ENCODE data around the gene SLC37A1.

SLC37A1 gene

DNA sequence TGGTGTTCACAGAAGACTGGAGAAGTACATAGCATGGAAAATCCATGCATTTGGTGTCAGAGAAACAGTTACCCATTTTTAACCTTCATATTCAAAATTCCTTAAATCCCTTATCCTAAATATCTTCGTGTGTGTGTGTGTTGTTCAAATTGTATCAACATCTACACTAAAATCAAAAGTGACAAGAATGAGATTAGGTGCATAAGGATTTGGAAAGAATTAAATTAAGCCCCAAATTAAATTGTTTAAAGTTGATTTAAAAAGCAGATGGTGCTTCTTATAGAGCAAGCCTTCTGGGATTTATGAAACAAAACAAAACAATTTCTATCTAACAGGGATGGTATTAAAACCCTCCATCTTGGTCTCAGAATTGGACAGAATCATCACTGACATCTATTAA, 22.3 kb upstream of the SLC37A1 start:
- Histone ChIP-seq H3K9me3 (ENCODE audit: insufficient read depth, low read length, severe bottlenecking) (no peaks in the 10 kb centered on the region), H3K79me2 (ENCODE audit: insufficient read depth, low read length) (no peaks in the 10 kb centered on the region), H2AFZ (ENCODE audit: low read depth, low read length) (no peak overlapping the region), H3K4me2 (ENCODE audit: insufficient read depth, low read length) (no peak overlapping the region), H3K27ac (ENCODE audit: low read length) (no peak overlapping the region), H3K27me3 (ENCODE audit: insufficient read depth, low read length, poor library complexity) (no peaks in the 10 kb centered on the region), H3K9ac (ENCODE audit: low read depth, low read length) (no peak overlapping the region), H3K4me1 (ENCODE audit: insufficient read depth, low read length) (peaks cover 9% of the 10 kb centered on the region), H4K20me1 (ENCODE audit: insufficient read depth, low read length) (no peaks in the 10 kb centered on the region), H3K36me3 (ENCODE audit: insufficient read depth, low read length) (no peaks in the 10 kb centered on the region), H3K4me3 (ENCODE audit: low read depth in 1 of 2, low read length in 2 of 2) (no peak overlapping the region)
- DNase-seq: no peak
- TF ChIP-seq, protein P1, sequence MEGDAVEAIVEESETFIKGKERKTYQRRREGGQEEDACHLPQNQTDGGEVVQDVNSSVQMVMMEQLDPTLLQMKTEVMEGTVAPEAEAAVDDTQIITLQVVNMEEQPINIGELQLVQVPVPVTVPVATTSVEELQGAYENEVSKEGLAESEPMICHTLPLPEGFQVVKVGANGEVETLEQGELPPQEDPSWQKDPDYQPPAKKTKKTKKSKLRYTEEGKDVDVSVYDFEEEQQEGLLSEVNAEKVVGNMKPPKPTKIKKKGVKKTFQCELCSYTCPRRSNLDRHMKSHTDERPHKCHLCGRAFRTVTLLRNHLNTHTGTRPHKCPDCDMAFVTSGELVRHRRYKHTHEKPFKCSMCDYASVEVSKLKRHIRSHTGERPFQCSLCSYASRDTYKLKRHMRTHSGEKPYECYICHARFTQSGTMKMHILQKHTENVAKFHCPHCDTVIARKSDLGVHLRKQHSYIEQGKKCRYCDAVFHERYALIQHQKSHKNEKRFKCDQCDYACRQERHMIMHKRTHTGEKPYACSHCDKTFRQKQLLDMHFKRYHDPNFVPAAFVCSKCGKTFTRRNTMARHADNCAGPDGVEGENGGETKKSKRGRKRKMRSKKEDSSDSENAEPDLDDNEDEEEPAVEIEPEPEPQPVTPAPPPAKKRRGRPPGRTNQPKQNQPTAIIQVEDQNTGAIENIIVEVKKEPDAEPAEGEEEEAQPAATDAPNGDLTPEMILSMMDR (IDR thresholded peaks at IDR 0.05; ENCODE audit: borderline replicate concordance, extremely low read depth, low read length, poor library complexity, severe bottlenecking): no peak
- TF ChIP-seq EZH2 (IDR thresholded peaks at IDR 0.05; ENCODE audit: borderline replicate concordance, low read depth, low read length, severe bottlenecking): no peak
- no peak for ATAC-seq (ENCODE audit: insufficient read depth, low read depth)

DNA sequence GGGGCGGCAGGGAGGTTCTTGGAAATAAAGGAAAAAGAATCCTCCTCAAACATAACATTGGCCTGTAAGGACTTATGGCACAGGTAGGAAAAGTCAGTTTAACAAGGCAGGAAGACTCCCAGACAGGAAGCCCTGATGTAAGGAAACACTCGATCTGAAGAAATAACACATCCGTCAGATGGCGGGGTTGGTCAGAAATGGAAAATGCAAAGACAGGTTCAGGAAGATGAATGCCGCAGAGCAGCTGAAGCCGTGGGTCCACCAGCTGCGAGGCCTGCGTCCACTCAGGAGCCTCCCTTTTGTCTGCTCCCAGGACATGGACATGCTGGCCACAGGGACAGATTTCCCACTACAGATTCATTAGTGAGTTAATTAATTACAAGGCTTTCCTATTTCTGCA, 21.5 kb upstream of the SLC37A1 start:
- no peak overlapping the region for H2AFZ ChIP-seq (ENCODE audit: low read depth, low read length)
- no peak for ATAC-seq (ENCODE audit: insufficient read depth, low read depth)
- H3K79me2 ChIP-seq (ENCODE audit: insufficient read depth, low read length): no peaks in the 10 kb centered on the region
- H4K20me1 ChIP-seq (ENCODE audit: insufficient read depth, low read length): no peaks in the 10 kb centered on the region
- H3K4me3 ChIP-seq (ENCODE audit: low read depth in 1 of 2, low read length in 2 of 2): no peak overlapping the region
- no peak overlapping the region for H3K4me2 ChIP-seq (ENCODE audit: insufficient read depth, low read length)
- H3K27me3 ChIP-seq (ENCODE audit: insufficient read depth, low read length, poor library complexity): no peaks in the 10 kb centered on the region
- no peak overlapping the region for H3K27ac ChIP-seq (ENCODE audit: low read length)
- TF ChIP-seq, protein P1 (IDR thresholded peaks at IDR 0.05; ENCODE audit: borderline replicate concordance, extremely low read depth, low read length, poor library complexity, severe bottlenecking): no peak
- TF ChIP-seq EZH2 (IDR thresholded peaks at IDR 0.05; ENCODE audit: borderline replicate concordance, low read depth, low read length, severe bottlenecking): no peak
- no peak overlapping the region for H3K9ac ChIP-seq (ENCODE audit: low read depth, low read length)
- DNase-seq: no peak
- no peaks in the 10 kb centered on the region for H3K36me3 ChIP-seq (ENCODE audit: insufficient read depth, low read length)
- no peaks in the 10 kb centered on the region for H3K9me3 ChIP-seq (ENCODE audit: insufficient read depth, low read length, severe bottlenecking)
- peaks cover 17% of the 10 kb centered on the region for H3K4me1 ChIP-seq (ENCODE audit: insufficient read depth, low read length)

DNA sequence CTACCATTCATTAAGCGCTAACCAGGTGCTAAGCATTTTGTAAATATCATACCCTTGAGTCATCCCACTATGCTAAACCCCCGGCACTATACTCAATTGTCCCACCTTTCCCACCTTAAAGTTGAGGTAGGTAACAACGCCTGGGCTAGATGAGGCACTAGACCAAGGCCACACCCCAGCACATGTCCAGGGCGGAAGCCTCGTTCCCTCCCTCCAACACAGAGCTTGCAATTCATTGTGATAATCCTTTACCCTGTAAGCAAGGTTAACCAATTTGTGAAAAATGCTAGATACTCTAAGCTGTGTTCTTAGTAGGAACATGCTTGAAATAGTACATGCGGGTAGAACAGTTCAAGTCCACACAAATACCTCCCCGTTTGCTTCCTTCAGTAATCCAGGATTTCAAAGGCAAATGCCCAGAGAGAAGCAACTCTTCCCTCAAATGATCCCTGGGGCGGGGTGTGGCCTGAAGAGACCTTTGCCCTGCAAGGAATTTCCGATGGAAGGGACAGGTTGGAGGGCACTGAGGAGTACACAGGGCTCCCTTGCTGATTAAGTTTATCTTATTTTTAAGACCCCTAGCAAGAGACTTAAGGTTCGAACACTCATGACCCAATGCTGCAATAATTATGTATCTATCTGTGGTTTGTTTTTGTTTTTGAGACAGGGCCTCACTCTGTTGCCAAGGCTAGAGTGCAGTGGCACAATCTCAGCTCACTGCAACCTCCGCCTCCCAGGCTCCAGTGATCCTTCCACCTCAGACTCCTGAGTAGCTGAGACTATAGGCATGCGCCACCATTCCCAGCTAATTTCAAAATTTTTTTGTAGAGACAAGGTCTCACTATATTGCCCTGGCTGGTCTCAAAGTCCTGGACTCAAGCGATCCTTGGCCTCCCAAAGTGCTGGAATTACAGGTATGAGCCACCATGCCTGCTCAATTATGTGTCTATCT, 20.3 kb upstream of the SLC37A1 start:
- Histone ChIP-seq H3K4me3 (ENCODE audit: low read depth in 1 of 2, low read length in 2 of 2) (no peak overlapping the region), H3K36me3 (ENCODE audit: insufficient read depth, low read length) (no peaks in the 10 kb centered on the region), H3K4me2 (ENCODE audit: insufficient read depth, low read length) (no peak overlapping the region), H2AFZ (ENCODE audit: low read depth, low read length) (no peak overlapping the region), H3K79me2 (ENCODE audit: insufficient read depth, low read length) (no peaks in the 10 kb centered on the region), H3K9ac (ENCODE audit: low read depth, low read length) (no peak overlapping the region), H4K20me1 (ENCODE audit: insufficient read depth, low read length) (no peaks in the 10 kb centered on the region), H3K27ac (ENCODE audit: low read length) (no peak overlapping the region), H3K9me3 (ENCODE audit: insufficient read depth, low read length, severe bottlenecking) (no peaks in the 10 kb centered on the region), H3K4me1 (ENCODE audit: insufficient read depth, low read length) (peaks cover 17% of the 10 kb centered on the region), H3K27me3 (ENCODE audit: insufficient read depth, low read length, poor library complexity) (no peaks in the 10 kb centered on the region)
- ATAC-seq (ENCODE audit: insufficient read depth, low read depth) (no peak), DNase-seq (no peak)
- TF ChIP-seq, protein P1 (IDR thresholded peaks at IDR 0.05; ENCODE audit: borderline replicate concordance, extremely low read depth, low read length, poor library complexity, severe bottlenecking): no peak
- no peak for TF ChIP-seq EZH2 (IDR thresholded peaks at IDR 0.05; ENCODE audit: borderline replicate concordance, low read depth, low read length, severe bottlenecking)
